Measurements from ENCODE around the gene APOL1. TPM values are rescaled to one million over a fixed set of nuclear protein-coding genes. Genes with fewer than 3 reads are reported as not detected.
"Not testable (repeated sequence)": the region's sequence is repeated elsewhere in the genome, so short reads cannot be mapped to it uniquely, and the experiment has no call there.

The APOL1 gene
- polyA plus RNA-seq, 1 donor = 7.0 TPM

GRCh38 chr22:36246718-36247117 lies 6.2 kb upstream of the APOL1 start:
- DNase-seq = no peak

GRCh38 chr22:36247955-36248354 lies 5.0 kb upstream of the APOL1 start:
- DNase-seq = no peak

GRCh38 chr22:36249160-36249559 lies 3.8 kb upstream of the APOL1 start:
- no peak for DNase-seq

GRCh38 chr22:36250292-36250960 lies 2.5 kb upstream of the APOL1 start:
- DNase-seq = not testable (repeated sequence)

- DNase-seq = not testable (repeated sequence)
Observed at GRCh38 chr22:36251979-36252608, 839 bp upstream of the APOL1 start.

- DNase-seq = no peak
Observed at GRCh38 chr22:36253523-36254490, 874 bp downstream of the APOL1 start.

- not testable (repeated sequence) for DNase-seq
Observed at GRCh38 chr22:36255572-36255971, 2.6 kb downstream of the APOL1 start.

- no peak for DNase-seq
Observed at GRCh38 chr22:36256478-36256877, 3.5 kb downstream of the APOL1 start.

GRCh38 chr22:36257308-36257707 lies 4.4 kb downstream of the APOL1 start:
- DNase-seq = no peak

- DNase-seq = no peak
Observed at GRCh38 chr22:36257948-36258670, 5.2 kb downstream of the APOL1 start.

- DNase-seq = no peak
Observed at GRCh38 chr22:36258701-36259614, 6.0 kb downstream of the APOL1 start.

GRCh38 chr22:36259615-36260300 lies 6.8 kb downstream of the APOL1 start:
- no peak for DNase-seq

GRCh38 chr22:36261675-36262074 lies 8.7 kb downstream of the APOL1 start:
- not testable (repeated sequence) for DNase-seq

- not testable (repeated sequence) for DNase-seq
Observed at GRCh38 chr22:36262307-36262706, 9.4 kb downstream of the APOL1 start.

GRCh38 chr22:36263216-36263673 lies 10.3 kb downstream of the APOL1 start:
- DNase-seq = not testable (repeated sequence)

- not testable (repeated sequence) for DNase-seq
Observed at GRCh38 chr22:36263886-36264664, 11.1 kb downstream of the APOL1 start.

- DNase-seq = no peak
Observed at GRCh38 chr22:36267058-36267457, 14.1 kb downstream of the APOL1 start.

GRCh38 chr22:36267896-36268485 lies 15.1 kb downstream of the APOL1 start:
- DNase-seq = no peak

- DNase-seq = not testable (repeated sequence)
Observed at GRCh38 chr22:36271231-36271630, 18.3 kb downstream of the APOL1 start.

Measured in hindlimb muscle (tissue), 1 donor.